Endothelial cell (in vitro differentiated cells): ENCODE measurements around the gene C1orf159. TPM values are rescaled to one million over a fixed set of nuclear protein-coding genes. Genes with fewer than 3 reads are reported as not detected.
A peak's percentile ranks its signal among the peaks of the same experiment; 100 is the strongest.

ENCODE experiments used
- DNase-seq: peaks from one replicate; pipeline ENCODE4 v3.0.0; 2021; ENCODE audit warnings: low spot score
- H3K27ac Mint-ChIP-seq: one replicate; pipeline ENCODE4 v1.8.0; 2021; ENCODE audit warnings: mixed read lengths, inconsistent platforms; ENCODE audit not compliant: unreplicated experiment
- H3K27me3 Mint-ChIP-seq: one replicate; pipeline ENCODE4 v1.8.0; 2021; ENCODE audit warnings: mild to moderate bottlenecking, moderate library complexity, mixed read lengths, inconsistent platforms; ENCODE audit not compliant: unreplicated experiment
- H3K36me3 Mint-ChIP-seq: one replicate; pipeline ENCODE4 v1.8.0; 2021; ENCODE audit warnings: mild to moderate bottlenecking, low read depth, mixed read lengths, inconsistent platforms; ENCODE audit not compliant: unreplicated experiment
- H3K4me1 Mint-ChIP-seq: one replicate; pipeline ENCODE4 v1.8.0; 2021; ENCODE audit warnings: mild to moderate bottlenecking, mixed read lengths, inconsistent platforms; ENCODE audit not compliant: unreplicated experiment
- H3K4me3 Mint-ChIP-seq: one replicate; pipeline ENCODE4 v1.8.0; 2021; ENCODE audit warnings: mild to moderate bottlenecking, mixed read lengths, inconsistent platforms; ENCODE audit not compliant: unreplicated experiment
- H3K9me3 Mint-ChIP-seq: one replicate; pipeline ENCODE4 v1.8.0; 2021; ENCODE audit warnings: mixed read lengths, inconsistent platforms; ENCODE audit not compliant: unreplicated experiment
- total RNA-seq: library from RNA; stranded (reverse); fragmentation: NEBNext Ultra II Directional; extraction: Animal tissue kit (Norgen Biotek cat#: 25700); gene quantifications from one replicate; pipeline ENCODE4 v1.2.1, GENCODE V29; 2021; ENCODE audit not compliant: unreplicated experiment
- TF ChIP-seq, protein P1 (sequence below): fragments of 200-600 bp; sonication (generic); IDR thresholded peaks from one replicate; pipeline ENCODE4 v1.5.0; 2021; ENCODE audit warnings: antibody characterized with exemption; ENCODE audit not compliant: unreplicated experiment

Gene C1orf159
- total RNA-seq, 1 donor from 2014 or later = 16.6 TPM

DNA sequence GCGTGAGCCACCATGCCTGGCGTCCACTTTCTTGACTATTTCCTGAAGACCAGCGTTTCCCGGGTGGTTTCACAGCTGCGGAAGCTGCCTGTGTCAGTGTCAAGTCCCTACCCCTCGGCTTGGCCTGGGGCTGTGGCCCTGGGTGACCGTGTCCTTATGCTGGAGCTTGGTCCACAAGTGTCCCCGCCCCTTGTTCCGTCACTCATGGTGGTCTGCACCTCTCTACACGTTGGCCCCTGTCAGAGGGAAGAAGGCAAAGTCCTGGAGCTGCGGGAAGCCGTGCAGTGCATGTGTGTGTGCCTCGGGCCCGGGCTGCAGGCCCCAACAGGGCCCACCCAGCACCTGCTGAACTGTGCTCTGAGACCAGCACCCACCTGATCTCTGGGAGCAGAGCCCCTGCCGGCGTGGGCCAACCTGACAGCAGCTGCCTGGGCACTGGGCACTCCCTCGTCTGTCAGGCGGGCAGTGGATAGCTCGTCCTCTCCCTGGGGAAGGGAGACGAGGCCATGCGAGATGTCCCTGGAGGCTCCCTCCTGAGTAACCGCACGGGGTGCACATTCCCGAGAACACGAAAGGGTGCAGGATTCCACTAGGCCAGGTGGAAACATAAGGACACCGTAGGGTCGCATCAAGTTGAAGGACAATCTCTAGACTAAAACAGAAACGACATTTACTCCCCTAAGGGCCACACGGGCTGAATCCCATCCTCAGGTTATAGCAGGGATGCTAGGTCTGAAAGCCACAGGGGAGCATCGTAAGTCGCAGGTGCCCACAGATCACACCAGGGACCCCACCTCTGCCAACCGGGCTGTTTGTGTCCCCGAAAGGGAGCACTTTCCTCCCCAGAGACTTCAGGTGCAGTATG lies 2.4 kb upstream of the C1orf159 start:
- Mint-ChIP-seq H3K27me3 (peaks cover 16% of the 10 kb centered on the region), H3K27ac (no peak overlapping the region), H3K36me3 (peaks cover 3% of the 10 kb centered on the region), H3K4me3 (no peak overlapping the region), H3K4me1 (peaks cover 9% of the 10 kb centered on the region), H3K9me3 (peaks cover 4% of the 10 kb centered on the region)
- TF ChIP-seq, protein P1, sequence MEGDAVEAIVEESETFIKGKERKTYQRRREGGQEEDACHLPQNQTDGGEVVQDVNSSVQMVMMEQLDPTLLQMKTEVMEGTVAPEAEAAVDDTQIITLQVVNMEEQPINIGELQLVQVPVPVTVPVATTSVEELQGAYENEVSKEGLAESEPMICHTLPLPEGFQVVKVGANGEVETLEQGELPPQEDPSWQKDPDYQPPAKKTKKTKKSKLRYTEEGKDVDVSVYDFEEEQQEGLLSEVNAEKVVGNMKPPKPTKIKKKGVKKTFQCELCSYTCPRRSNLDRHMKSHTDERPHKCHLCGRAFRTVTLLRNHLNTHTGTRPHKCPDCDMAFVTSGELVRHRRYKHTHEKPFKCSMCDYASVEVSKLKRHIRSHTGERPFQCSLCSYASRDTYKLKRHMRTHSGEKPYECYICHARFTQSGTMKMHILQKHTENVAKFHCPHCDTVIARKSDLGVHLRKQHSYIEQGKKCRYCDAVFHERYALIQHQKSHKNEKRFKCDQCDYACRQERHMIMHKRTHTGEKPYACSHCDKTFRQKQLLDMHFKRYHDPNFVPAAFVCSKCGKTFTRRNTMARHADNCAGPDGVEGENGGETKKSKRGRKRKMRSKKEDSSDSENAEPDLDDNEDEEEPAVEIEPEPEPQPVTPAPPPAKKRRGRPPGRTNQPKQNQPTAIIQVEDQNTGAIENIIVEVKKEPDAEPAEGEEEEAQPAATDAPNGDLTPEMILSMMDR = no peak
- no peak for DNase-seq

DNA sequence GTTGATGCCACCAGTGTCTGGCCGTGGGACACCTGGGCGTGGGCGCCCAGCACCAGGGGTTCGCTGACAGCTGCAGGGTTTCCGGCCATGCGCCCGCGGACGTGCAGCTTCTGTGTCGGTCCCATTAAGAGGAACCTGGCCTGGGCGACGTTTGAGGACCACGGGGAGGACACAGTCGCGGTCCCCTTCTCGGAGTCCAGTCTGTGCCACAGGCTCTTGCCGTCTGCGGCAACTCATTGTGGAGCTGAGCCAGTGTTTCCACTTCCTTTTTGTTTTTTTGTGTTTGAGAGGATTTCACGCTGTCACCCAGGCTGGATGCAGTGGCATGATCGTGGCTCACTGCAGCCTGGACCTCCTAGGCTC lies 1.6 kb upstream of the C1orf159 start:
- no peak for DNase-seq
- Mint-ChIP-seq H3K36me3 (peaks cover 10% of the 10 kb centered on the region), H3K4me3 (no peak overlapping the region), H3K4me1 (peaks cover 11% of the 10 kb centered on the region), H3K27ac (no peak overlapping the region), H3K27me3 (peaks cover 17% of the 10 kb centered on the region), H3K9me3 (peaks cover 4% of the 10 kb centered on the region)
- TF ChIP-seq, protein P1 = no peak

DNA sequence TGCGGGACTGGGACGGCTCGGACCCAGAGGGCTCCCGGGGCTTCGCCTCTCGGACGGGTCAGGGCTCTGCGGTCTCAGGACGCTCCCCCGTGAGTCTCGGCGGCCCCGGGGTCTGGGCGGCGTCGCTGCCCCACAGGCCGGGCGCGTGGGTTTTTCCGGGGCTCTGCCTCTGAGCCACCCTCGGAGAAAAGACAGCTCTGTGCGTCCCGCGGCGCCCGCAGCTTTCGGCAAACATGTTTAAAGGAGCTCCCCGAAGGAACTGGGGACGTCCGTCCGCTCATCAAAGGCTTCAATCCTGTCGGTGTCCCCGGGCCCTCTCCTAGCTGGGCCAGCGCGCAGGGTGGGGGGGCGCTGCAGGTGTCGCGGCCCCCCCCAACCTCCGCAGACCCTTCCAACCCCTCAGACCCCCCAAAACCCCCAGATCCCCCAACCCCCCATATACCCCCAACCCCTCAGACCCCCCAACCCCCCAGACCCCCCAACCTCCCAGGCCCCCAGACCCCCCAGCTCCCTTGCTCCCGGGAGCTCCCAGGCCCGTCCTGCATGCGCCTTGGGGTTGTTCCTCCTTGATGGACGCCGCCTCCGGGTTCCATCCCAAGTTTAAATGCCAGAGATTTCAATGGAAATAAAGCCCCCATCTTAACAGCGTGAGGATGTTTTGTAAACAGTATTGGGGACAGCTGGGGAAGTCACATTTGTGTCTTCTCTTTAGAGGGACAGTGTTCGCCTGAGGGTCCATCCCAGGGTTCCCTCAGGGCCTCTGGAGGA lies 996 bp upstream of the C1orf159 start:
- no peak overlapping the region for H3K27ac Mint-ChIP-seq
- H3K4me3 Mint-ChIP-seq = no peak overlapping the region
- peaks cover 4% of the 10 kb centered on the region for H3K9me3 Mint-ChIP-seq
- no peak for DNase-seq
- peaks cover 15% of the 10 kb centered on the region for H3K36me3 Mint-ChIP-seq
- TF ChIP-seq, protein P1 = no peak
- peaks cover 17% of the 10 kb centered on the region for H3K27me3 Mint-ChIP-seq
- peaks cover 11% of the 10 kb centered on the region for H3K4me1 Mint-ChIP-seq

- Mint-ChIP-seq H3K36me3 (peaks cover 20% of the 10 kb centered on the region), H3K4me1 (peaks cover 11% of the 10 kb centered on the region), H3K27ac (peak overlapping the region; percentile 48), H3K4me3 (peak overlapping the region; percentile 86), H3K27me3 (peaks cover 17% of the 10 kb centered on the region), H3K9me3 (peaks cover 4% of the 10 kb centered on the region)
- TF ChIP-seq, protein P1 = no peak
- no peak for DNase-seq
These were observed 628 bp downstream of the C1orf159 start for GRCh38 chr1:1115136-1115785.
